ENCODE results near the gene ARHGAP24.

- TF ChIP-seq CTCF (IDR thresholded peaks at IDR 0.05) = no peak
- TF ChIP-seq REST (IDR thresholded peaks at IDR 0.05; ENCODE audit: insufficient read depth in 1 of 2, low read depth in 2 of 2, low read length in 1 of 2) = no peak
- no peak for TF ChIP-seq SIN3A (IDR thresholded peaks at IDR 0.05; ENCODE audit: borderline replicate concordance, insufficient read depth, low read depth, low read length)
- no peak for TF ChIP-seq POLR2AphosphoS5 (IDR thresholded peaks at IDR 0.05; ENCODE audit: low read depth, low read length)
- TF ChIP-seq TCF7L2 (IDR thresholded peaks at IDR 0.05; ENCODE audit: low read depth, low read length) = no peak
Observed at GRCh38 chr4:85681921-85682320, 207.0 kb downstream of the ARHGAP24 start.
